ENCODE measurements around the gene TTC16.

- TF ChIP-seq CTCF (IDR thresholded peaks at IDR 0.05): no peak
- TF ChIP-seq POLR2A (IDR thresholded peaks at IDR 0.05): no peak
- TF ChIP-seq POLR2AphosphoS5 (IDR thresholded peaks at IDR 0.05): no peak
Observed at GRCh38 chr9:127723444-127723843, 7.6 kb downstream of the TTC16 start.
